H1 (cell line): ENCODE measurements around the gene ZNF697. TPM values are rescaled to one million over a fixed set of nuclear protein-coding genes. Genes with fewer than 3 reads are reported as not detected.

Experiments
- CTCF ChIA-PET: fragments of 300-600 bp; sonication (Branson Sonifier 250); formaldehyde crosslinking; loops from one replicate; lab custom pipeline; 2021; ENCODE audit not compliant: partially characterized antibody; lab: Charles Lee
- POLR2A ChIA-PET: fragments of 300-600 bp; sonication (Branson Sonifier 250); formaldehyde crosslinking; loops from one replicate; lab custom pipeline; 2021; ENCODE audit warnings: inconsistent platforms; ENCODE audit not compliant: partially characterized antibody; lab: Charles Lee
- DNase-seq, 2 experiments: peaks; one replicate each; pipeline versions ENCODE4 v3.0.0 to v3.0.0-alpha.2; 2010 to 2022; ENCODE audit warnings: low spot score in 2 of 2, low read depth in 1 of 2, mixed read lengths in 1 of 2
- FAIRE-seq: peaks from 2 replicates; lab custom pipeline; 2011; peaks lifted over from hg19 to GRCh38; lab: Jason Lieb, UNC
- H2AFZ ChIP-seq: 2 replicates; pipeline ENCODE4 v1.8.1; 2012; ENCODE audit warnings: low read length, inconsistent platforms
- H2AK5ac ChIP-seq: 2 replicates; pipeline ENCODE4 v1.6.1; 2013; ENCODE audit warnings: low read depth, low read length
- H2BK120ac ChIP-seq: replicated peaks from 2 replicates; pipeline ENCODE3; 2013; ENCODE audit warnings: low read depth, low read length, inconsistent platforms
- H2BK12ac ChIP-seq: 2 replicates; pipeline ENCODE4 v1.6.1; 2013; ENCODE audit warnings: low read depth, low read length
- H2BK15ac ChIP-seq: 2 replicates; pipeline ENCODE4 v1.6.1; 2013; ENCODE audit warnings: low read length
- H2BK20ac ChIP-seq: 2 replicates; pipeline ENCODE4 v1.6.1; 2013; ENCODE audit warnings: low read length
- H2BK5ac ChIP-seq: 2 replicates; pipeline ENCODE4 v1.6.1; 2013; ENCODE audit warnings: low read depth, low read length
- H3K14ac ChIP-seq: 2 replicates; pipeline ENCODE4 v1.6.1; 2013; ENCODE audit warnings: inconsistent platforms; ENCODE audit not compliant: insufficient read length
- H3K18ac ChIP-seq: 2 replicates; pipeline ENCODE4 v1.6.1; 2013; ENCODE audit warnings: low read length; ENCODE audit errors: extremely low read depth
- H3K23ac ChIP-seq: 2 replicates; pipeline ENCODE4 v1.6.1; 2013; ENCODE audit warnings: inconsistent platforms; ENCODE audit not compliant: insufficient read length
- H3K23me2 ChIP-seq: 2 replicates; pipeline ENCODE4 v1.6.1; 2013; ENCODE audit warnings: low read depth, low read length
- H3K27ac ChIP-seq: 2 replicates; pipeline ENCODE4 v1.6.1; 2011; ENCODE audit warnings: low read depth, low read length, inconsistent platforms
- H3K27me3 ChIP-seq, 4 experiments: replicated peaks in 1 of 4; 1 replicate in 1 of 4; 2 replicates in 3 of 4; pipeline versions ENCODE4 v1.6.1 to v1.8.1; 2011 to 2013; ENCODE audit warnings: low read length in 3 of 4, mild to moderate bottlenecking in 3 of 4, inconsistent platforms in 2 of 4, mixed read lengths in 2 of 4, moderate library complexity in 1 of 4; ENCODE audit not compliant: control insufficient read depth in 3 of 4, insufficient read depth in 3 of 4; ENCODE audit errors: extremely low read depth in 1 of 4
- H3K36me3 ChIP-seq, 4 experiments: 2 replicates each; pipeline versions ENCODE4 v1.6.1 to v1.8.1; 2011 to 2013; ENCODE audit warnings: mild to moderate bottlenecking in 4 of 4, low read length in 3 of 4, moderate library complexity in 2 of 4, control low read depth in 1 of 4, inconsistent platforms in 1 of 4; ENCODE audit not compliant: insufficient read depth in 4 of 4, control insufficient read depth in 2 of 4
- H3K4ac ChIP-seq: replicated peaks from 2 replicates; pipeline ENCODE3; 2013; ENCODE audit warnings: low read length, low read depth, mixed read lengths, inconsistent platforms; ENCODE audit not compliant: insufficient read length
- H3K4me1 ChIP-seq, 4 experiments: replicated peaks in 1 of 4; 1 replicate in 1 of 4; 2 replicates in 3 of 4; pipeline versions ENCODE4 v1.6.1 to v1.8.1; 2011 to 2013; ENCODE audit warnings: low read length in 3 of 4, inconsistent platforms in 2 of 4, mixed read lengths in 1 of 4; ENCODE audit not compliant: insufficient read depth in 4 of 4, control insufficient read depth in 3 of 4
- H3K4me2 ChIP-seq, 2 experiments: 2 replicates each; pipeline versions ENCODE4 v1.6.1 to v1.8.1; 2011 to 2013; ENCODE audit warnings: low read depth in 2 of 2, low read length in 2 of 2, control low read depth in 1 of 2, inconsistent platforms in 1 of 2, mild to moderate bottlenecking in 1 of 2; ENCODE audit not compliant: insufficient read depth in 1 of 2
- H3K4me3 ChIP-seq, 4 experiments: fragments of 200-600, 300-600 bp in 1 of 4; sonication (generic), shearing (Covaris generic), sonication (Bioruptor Twin) in 1 of 4; 2 replicates each; pipeline versions ENCODE4 v1.5.1 to v1.8.1; 2011 to 2016; ENCODE audit warnings: low read length in 4 of 4, low read depth in 3 of 4, control low read depth in 2 of 4, inconsistent platforms in 2 of 4, mild to moderate bottlenecking in 2 of 4, mixed read lengths in 1 of 4, moderate library complexity in 1 of 4; ENCODE audit not compliant: insufficient read depth in 2 of 4; ENCODE audit errors: extremely low read depth in 1 of 4
- H3K56ac ChIP-seq: replicated peaks from 2 replicates; pipeline ENCODE3; 2013; ENCODE audit warnings: low read depth, mild to moderate bottlenecking, mixed read lengths, low read length, inconsistent platforms; ENCODE audit not compliant: insufficient read length
- H3K79me1 ChIP-seq: 2 replicates; pipeline ENCODE4 v1.6.1; 2013; ENCODE audit warnings: low read depth, low read length, control low read depth
- H3K79me2 ChIP-seq, 2 experiments: 2 replicates each; pipeline versions ENCODE4 v1.6.1 to v1.8.1; 2012 to 2013; ENCODE audit warnings: low read length in 2 of 2, mild to moderate bottlenecking in 2 of 2, inconsistent platforms in 1 of 2; ENCODE audit not compliant: insufficient read depth in 2 of 2, control insufficient read depth in 1 of 2
- H3K9ac ChIP-seq, 4 experiments: replicated peaks in 1 of 4; 1 replicate in 1 of 4; 2 replicates in 3 of 4; pipeline versions ENCODE4 v1.6.1 to v1.8.1; 2011 to 2013; ENCODE audit warnings: low read depth in 3 of 4, low read length in 3 of 4, control low read depth in 2 of 4, mild to moderate bottlenecking in 2 of 4, moderate library complexity in 2 of 4, inconsistent platforms in 1 of 4; ENCODE audit errors: extremely low read depth in 1 of 4
- H3K9me3 ChIP-seq, 2 experiments: 2 replicates each; pipeline versions ENCODE4 v1.6.1 to v1.8.1; 2012 to 2013; ENCODE audit warnings: mild to moderate bottlenecking in 2 of 2, moderate library complexity in 2 of 2, control low read depth in 1 of 2, inconsistent platforms in 1 of 2, low read depth in 1 of 2, low read length in 1 of 2, mixed read lengths in 1 of 2; ENCODE audit not compliant: insufficient read depth in 2 of 2
- H4K20me1 ChIP-seq, 2 experiments: replicated peaks in 1 of 2; 2 replicates each; pipeline versions ENCODE3 to v1.8.1; 2011 to 2013; ENCODE audit warnings: inconsistent platforms in 2 of 2, low read length in 2 of 2, mild to moderate bottlenecking in 1 of 2; ENCODE audit not compliant: insufficient read depth in 2 of 2, control insufficient read depth in 1 of 2
- H4K5ac ChIP-seq: 2 replicates; pipeline ENCODE4 v1.6.1; 2013; ENCODE audit warnings: low read length, low read depth, mixed read lengths, inconsistent platforms; ENCODE audit not compliant: insufficient read length
- H4K8ac ChIP-seq: 2 replicates; pipeline ENCODE4 v1.8.0; 2013; ENCODE audit warnings: mild to moderate bottlenecking, moderate library complexity, low read length, inconsistent platforms; ENCODE audit not compliant: insufficient read depth; ENCODE audit errors: extremely low read depth
- H4K91ac ChIP-seq: replicated peaks from 2 replicates; pipeline ENCODE3; 2013; ENCODE audit warnings: low read length, mixed read lengths, inconsistent platforms; ENCODE audit not compliant: insufficient read length
- SAP30 ChIP-seq: fragments of 300-600 bp; sonication (generic); IDR thresholded peaks from 2 replicates; pipeline ENCODE4 v1.7.1; 2012; ENCODE audit warnings: low read length, moderate library complexity, mild to moderate bottlenecking, inconsistent platforms; ENCODE audit not compliant: insufficient read depth, insufficient replicate concordance
- TEAD4 ChIP-seq: IDR thresholded peaks from 2 replicates; pipeline ENCODE4 v1.6.1; 2012; ENCODE audit warnings: low read depth, low read length, inconsistent platforms, mixed read lengths
- WGBS, 2 experiments: shearing (Covaris generic) in 1 of 2; methylation state at CpG; one replicate each; pipeline versions ENCODE4 v1.1.6 to v1.1.7; 2013 to 2015; ENCODE audit warnings: low lambda C conversion rate in 2 of 2, mixed read lengths in 2 of 2, inconsistent platforms in 1 of 2, low coverage in 1 of 2, missing lambda C conversion rate in 1 of 2; ENCODE audit not compliant: insufficient replicate concordance in 2 of 2, insufficient coverage in 1 of 2, insufficient read length in 1 of 2; ENCODE audit errors: extremely low coverage in 1 of 2, missing lambda C conversion rate in 1 of 2; 5-methylcytosine and 5-hydroxymethylcytosine counted together
- polyA plus RNA-seq, 7 experiments: library from polyadenylated mRNA; depleted of rRNA in 3 of 7; stranded (reverse) in 5 of 7; unstranded in 2 of 7; fragments of >200 nt in 5 of 7; fragments of 200-250 nt in 2 of 7; gene quantifications; 1 replicate in 5 of 7; 2 replicates in 1 of 7; 4 replicates in 1 of 7; pipeline versions ENCODE4 v1.2.1 to v1.2.3, GENCODE V29; 2011 to 2013; ENCODE audit warnings: missing spikeins in 2 of 7, mixed read lengths in 2 of 7
- total RNA-seq: library from RNA; stranded (reverse); fragmentation: NEBNext Ultra II Directional; extraction: Animal tissue kit (Norgen Biotek cat#: 25700); gene quantifications from 2 replicates; pipeline ENCODE4 v1.2.1, GENCODE V29; 2021

ZNF697 gene
- total and polyA plus RNA-seq, 2 of the 8 experiments (the other 6 are each of a cell fraction or from before 2014, with no cell fraction given): 5.6 to 18.3 TPM

DNA sequence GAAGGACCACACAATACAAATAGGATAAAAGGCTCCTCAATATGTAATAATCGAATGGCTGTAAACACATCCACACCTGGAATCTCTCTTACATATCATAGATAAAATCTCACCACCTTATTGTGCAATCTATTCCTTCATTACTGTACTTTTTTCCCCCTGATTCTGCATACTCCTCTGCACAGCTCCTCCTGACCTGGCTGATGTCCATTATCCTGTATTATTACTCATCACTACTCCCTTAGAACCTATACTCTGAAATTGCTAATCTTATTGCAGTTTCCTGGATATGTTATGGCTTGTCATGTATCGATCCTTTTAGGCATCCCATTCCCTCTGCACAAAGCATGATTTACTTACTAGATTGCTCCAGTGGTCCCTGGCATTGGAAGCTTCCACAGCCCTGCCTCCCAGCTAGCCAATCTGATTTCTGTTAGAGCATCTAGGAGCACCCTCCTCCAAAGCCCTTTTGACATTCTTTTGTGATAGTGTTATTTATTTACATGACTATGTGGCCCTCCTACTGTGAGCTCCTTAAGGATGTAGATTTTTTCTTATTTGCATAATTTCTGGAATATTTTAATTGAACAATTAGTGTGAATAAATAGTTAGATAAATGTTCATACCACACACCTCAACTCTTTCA, 39.5 kb upstream of the ZNF697 start:
- no peaks in the 10 kb centered on the region for H3K36me3 ChIP-seq
- DNase-seq: no peak
- H3K14ac ChIP-seq: no peak overlapping the region
- CTCF ChIA-PET: interaction anchor here (1.0 to 3.9 kb wide), 7 partner anchors 9 to 73 kb away, joined by 3 to 47 read pairs (median 6); no protein-coding TSS in a partner anchor
- no peak overlapping the region for H2AK5ac ChIP-seq
- no peak overlapping the region for H3K9ac ChIP-seq
- no peak overlapping the region for H4K91ac ChIP-seq
- peak overlapping the region; percentile 15; the same call in 1 of the 2 replicates for H2BK5ac ChIP-seq
- WGBS, 2 experiments: 59% methylated on average over 2 of the region's 2 CpGs; no CpG with 5 or more reads in 1 of the 2 experiments
- H4K5ac ChIP-seq: peak overlapping the region; percentile 55
- H3K23me2 ChIP-seq: no peaks in the 10 kb centered on the region
- H3K23ac ChIP-seq: no peak overlapping the region
- H4K8ac ChIP-seq: no peak overlapping the region
- no peaks in the 10 kb centered on the region for H3K27me3 ChIP-seq
- no peaks in the 10 kb centered on the region for H3K79me1 ChIP-seq
- no peak overlapping the region for H2AFZ ChIP-seq
- H4K20me1 ChIP-seq: no peaks in the 10 kb centered on the region
- no peak overlapping the region for H3K56ac ChIP-seq
- peak overlapping the region in 1 of 4 experiments; percentile 32; a peak in 1 of 8 replicates for H3K4me3 ChIP-seq
- peak; percentile 36 for FAIRE-seq
- no peaks in the 10 kb centered on the region for H3K79me2 ChIP-seq
- H3K4ac ChIP-seq: no peak overlapping the region
- no peak overlapping the region for H2BK12ac ChIP-seq
- H3K27ac ChIP-seq: no peak overlapping the region
- H3K4me1 ChIP-seq: peaks cover 0 to 16% (median 10%) of the 10 kb centered on the region in 4 experiments; a peak in 6 of 7 replicates
- peak overlapping the region; percentile 38 for H2BK20ac ChIP-seq
- peak overlapping the region; percentile 36 to 48; a peak in 3 of 4 replicates for H3K4me2 ChIP-seq
- H2BK120ac ChIP-seq: no peak overlapping the region
- TF ChIP-seq TEAD4 (0 out of 2 replicates have a peak, but pooled peaks have one; percentile 18), SAP30 (no peak)
- 0 out of 2 replicates have a peak overlapping the region, but pooled peaks have one; percentile 36 for H3K18ac ChIP-seq
- no peaks in the 10 kb centered on the region for H3K9me3 ChIP-seq
- H2BK15ac ChIP-seq: no peak overlapping the region
- POLR2A ChIA-PET: interaction anchor here (0.7 to 5.3 kb wide), 12 partner anchors 9 to 92 kb away, joined by 3 to 132 read pairs (median 4); partner anchors contain the start of genes PHGDH and ZNF697
